Erythroblast (primary cell): Measurements from ENCODE around the gene LKAAEAR1.
A peak's percentile ranks its signal among the peaks of the same experiment; 100 is the strongest.

ENCODE experiments used
- DNase-seq, 2 experiments: peaks; one replicate each; lab custom pipeline; 2025; lab: John Stamatoyannopoulos, UW
- GATA1 ChIP-seq: IDR thresholded peaks from 2 replicates; pipeline ENCODE4 v1.6.1; 2011; ENCODE audit warnings: low read depth, mild to moderate bottlenecking, control low read depth, low read length, moderate library complexity
- POLR2A ChIP-seq: IDR thresholded peaks from 2 replicates; pipeline ENCODE4 v1.6.1; 2011; ENCODE audit warnings: mild to moderate bottlenecking, low read length

The LKAAEAR1 gene

DNA sequence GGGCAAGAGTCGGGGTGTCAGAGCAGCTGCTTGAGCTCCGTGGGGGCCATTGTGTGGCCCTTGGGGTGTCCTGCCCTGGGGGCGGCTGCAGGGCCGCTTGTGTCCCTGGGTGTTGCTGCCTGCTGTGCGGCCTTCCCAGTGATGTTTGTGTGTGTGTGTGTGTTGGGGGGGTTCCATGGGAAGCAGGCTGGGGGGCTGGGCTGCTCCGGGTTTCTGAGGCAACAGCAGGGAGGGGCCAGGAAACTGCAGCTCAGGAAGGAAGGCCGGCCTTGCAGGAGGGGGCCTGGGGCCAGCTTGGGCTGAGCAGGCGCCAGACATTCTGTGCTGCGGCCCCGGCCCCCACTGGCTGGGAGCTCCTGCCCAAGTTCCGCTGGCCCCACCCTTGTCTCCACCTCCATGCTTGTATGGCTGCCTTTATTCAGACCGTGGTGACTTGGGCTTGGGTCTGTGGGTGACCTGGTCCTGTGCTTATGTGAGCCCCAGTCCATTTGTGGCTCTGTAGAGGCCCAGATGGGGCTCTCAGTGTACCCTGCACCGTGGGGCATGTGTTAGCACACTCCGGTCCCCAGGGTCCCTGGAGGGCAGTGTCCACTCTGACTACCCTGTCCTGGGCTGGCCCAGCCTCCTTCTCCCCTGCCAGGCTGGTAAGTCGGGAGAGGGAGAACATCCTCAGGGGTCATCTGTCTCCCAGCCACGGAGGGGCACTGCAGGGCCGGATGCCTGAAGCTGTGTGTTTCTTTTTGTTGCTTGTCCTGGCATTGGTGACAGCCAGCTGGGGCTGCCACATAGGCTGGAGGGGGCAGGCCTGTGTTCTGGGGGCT is 30.1 kb downstream of the LKAAEAR1 start:
- DNase-seq: peak in 1 of 2 experiments; percentile 28
- TF ChIP-seq GATA1 (no peak), POLR2A (no peak)

DNA sequence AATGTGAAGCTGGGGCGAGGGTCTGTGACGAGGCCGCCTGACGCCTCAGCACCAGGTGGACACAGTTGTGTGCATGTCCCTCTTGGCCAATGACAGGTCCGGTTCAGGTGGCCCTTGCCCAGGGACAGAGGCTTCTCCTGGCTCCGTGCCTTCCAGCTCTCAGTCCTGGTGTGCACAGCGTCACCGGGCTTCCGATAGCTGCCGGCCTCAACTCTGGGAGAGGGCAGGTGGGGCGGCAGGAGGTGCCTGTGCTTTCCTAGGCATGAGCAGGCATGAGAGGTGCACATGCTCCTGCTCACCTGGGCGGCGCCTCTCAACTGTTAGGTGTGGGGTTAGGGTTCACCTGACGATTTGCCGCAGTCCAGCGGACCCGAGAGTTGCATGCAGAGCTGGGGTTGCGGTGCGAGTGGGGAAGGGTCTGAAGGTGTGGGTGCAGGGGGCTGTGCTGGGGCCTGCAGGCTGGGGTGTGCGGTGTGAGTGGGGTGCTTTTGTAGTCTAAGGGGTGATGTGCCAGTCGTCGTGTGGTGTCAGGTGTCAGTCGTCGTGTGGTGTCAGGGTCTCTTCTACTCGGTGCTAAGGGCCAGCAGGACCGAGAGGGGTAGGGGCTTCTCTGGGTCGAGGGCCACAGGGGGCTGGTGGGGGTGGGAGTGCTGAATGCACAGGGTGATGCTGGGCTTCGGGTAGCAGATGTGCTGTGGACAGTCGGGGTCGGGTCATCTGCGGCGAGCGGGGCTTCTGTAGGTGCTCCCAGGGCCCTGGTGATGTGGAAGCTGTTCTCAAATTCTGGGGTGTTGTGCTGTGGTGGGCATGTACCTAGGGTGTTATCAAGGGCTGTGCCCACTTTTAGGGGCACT is 31.0 kb downstream of the LKAAEAR1 start:
- DNase-seq: no peak
- TF ChIP-seq GATA1: no peak
- no peak for TF ChIP-seq POLR2A

DNA sequence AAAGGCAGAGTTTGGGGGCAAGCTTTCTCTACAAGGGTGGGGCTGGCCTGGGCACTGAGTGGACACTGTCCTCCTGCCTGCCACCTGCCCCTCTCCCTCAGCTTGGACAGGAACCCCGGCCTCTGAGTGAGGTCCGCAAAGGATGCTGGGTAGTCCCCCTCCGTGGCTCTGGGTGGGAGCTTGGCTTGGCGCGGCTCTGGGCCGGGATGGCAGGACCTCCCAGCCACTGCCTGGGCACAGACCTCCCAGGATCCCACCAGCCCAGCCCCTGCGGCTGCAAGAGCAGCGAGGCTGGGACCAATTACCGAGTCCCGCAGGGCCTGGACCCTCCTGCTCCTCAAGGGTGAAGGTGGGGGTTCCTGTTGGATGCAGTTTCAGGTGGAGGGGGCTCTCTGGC is 31.9 kb downstream of the LKAAEAR1 start:
- TF ChIP-seq POLR2A: no peak
- no peak for TF ChIP-seq GATA1
- DNase-seq: no peak

DNA sequence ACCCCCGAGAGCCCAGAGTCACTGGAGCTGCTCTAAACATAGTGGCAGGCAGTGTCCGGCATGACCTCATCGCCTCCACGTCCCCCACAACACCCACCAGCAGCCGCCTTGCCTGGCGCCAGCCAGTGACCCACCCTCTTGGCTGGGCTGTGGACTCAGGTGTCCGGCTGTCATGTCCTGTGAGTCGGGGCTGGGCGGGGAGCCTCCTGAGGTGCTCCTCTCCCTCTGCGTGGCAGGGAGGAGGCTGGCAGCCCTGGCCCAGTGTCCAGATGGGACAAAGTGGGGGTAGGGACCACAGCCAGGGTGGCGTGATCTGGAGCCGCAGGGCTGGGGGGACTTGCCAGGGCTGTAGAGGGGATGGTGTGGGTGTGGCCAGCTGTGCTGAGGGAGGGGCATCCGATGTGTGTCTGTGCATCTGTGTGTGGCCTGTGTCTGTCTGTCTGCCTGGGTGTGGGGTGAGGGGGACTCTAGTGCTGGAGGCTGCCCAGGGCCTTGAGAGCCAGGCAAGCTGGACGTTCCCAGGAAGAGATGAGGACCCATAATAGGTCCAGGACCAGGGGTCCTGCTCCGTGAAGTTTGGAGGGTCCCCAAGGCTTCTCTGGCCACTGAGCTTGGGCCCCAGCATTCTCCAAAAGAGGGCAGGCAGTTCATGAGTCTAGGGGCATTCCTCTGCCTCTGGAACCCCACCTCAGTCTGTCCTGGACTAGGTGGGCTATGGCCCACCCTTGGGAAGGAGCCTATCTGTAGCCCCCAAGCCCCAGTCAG is 32.5 kb downstream of the LKAAEAR1 start:
- no peak for TF ChIP-seq POLR2A
- no peak for TF ChIP-seq GATA1
- DNase-seq: no peak

- no peak for DNase-seq
Measured at GRCh38 chr20:64051033-64051452, 33.2 kb downstream of the LKAAEAR1 start.

GRCh38 chr20:64050261-64051032 is 33.8 kb downstream of the LKAAEAR1 start:
- no peak for TF ChIP-seq POLR2A
- TF ChIP-seq GATA1: no peak
- no peak for DNase-seq

More at GRCh38 chr20:64051033-64051452, 33.2 kb downstream of the LKAAEAR1 start:
- TF ChIP-seq GATA1: no peak
- TF ChIP-seq POLR2A: no peak

DNA sequence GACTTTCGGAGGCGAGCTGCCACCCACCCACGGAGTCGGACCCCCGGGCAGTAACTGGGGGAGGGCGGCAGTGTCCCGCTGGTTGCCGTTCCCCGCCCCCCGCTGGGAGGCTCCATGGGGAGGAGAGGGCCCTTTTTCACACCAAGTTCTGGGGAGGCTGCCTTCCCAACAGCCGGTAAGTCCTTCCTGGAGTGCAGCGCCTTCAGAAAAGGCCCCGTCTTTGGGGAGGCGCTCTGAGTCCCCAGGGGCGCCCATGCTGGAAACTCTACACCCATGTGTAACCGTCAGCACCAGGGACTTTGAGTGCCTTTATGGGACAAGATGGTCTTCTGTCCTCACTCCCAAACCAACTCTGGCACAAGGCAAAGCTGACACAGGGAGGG is 34.3 kb downstream of the LKAAEAR1 start:
- TF ChIP-seq POLR2A (no peak), GATA1 (no peak)
- no peak for DNase-seq

DNA sequence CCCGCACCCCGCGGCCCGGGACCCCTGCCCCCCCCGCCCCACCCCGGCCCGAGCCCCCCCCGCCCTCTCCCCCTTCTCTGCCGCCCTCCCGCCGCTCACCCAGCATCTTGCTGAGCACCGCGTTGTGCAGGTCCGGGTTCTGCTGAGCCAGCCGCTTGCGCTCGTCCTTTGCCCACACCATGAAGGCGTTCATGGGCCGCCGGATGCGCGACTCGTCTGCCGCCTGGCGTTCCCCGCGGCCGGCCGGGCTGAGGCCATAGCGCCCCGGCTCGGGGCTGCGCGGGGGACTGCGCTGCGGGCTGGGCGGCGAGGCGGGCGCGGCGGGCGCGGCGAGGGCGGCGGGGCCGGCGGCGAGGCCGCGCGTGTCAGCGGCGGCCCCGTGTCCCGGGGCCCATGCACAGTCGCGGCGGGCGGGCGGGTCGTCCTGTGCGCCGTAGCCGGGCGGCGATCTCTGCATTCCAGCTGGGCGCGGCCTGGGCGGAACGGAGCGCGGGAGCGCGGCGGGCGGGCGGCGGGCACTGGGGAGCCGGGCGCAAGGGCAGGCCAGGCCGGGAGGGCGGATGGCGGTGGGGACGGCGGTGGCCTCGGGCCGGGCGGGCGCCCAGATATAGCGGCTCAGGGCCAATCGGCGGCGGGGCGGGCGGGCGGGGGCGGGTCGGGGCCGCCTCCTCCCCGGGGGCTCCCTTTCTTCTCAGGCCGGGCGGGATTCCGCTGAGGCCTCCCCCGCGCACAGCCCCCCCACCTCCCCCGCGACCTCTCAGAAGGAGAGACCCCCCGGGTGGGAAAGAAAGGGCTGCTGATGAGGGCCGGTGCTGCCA is 34.9 kb downstream of the LKAAEAR1 start, which contains the start of gene SOX18:
Gene SOX18, minus strand, starts transcription at position 580 of the 818 bp plus-strand sequence. Its CDS starts 123 bp downstream, at position 457.
- DNase-seq: peak; percentile 16 to 35
- no peak for TF ChIP-seq GATA1
- TF ChIP-seq POLR2A: no peak

GRCh38 chr20:64048402-64049044 is 35.7 kb downstream of the LKAAEAR1 start:
- DNase-seq: no peak
- TF ChIP-seq GATA1 (no peak), POLR2A (no peak)

DNA sequence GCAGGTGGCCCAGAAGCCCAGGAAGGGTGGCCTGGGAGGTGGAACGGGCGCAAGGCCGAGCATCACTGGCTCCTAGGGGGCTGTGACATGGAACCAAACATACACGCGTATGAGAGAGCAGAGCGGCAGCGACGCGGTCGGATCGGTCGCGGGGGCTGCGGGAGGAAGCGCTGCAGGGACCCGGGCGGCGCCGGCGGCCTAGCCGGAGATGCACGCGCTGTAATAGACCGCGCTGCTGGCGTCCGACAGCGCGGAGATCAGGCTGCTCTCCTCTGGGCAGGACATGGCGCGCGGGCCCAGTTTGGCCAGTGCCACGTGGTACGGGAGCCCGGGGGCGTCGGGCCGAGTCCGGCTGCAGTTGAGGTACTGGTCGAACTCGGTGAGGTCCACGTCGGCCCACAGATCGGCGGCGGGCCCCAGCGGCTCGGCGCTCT is 36.2 kb downstream of the LKAAEAR1 start:
- TF ChIP-seq GATA1: no peak
- no peak for TF ChIP-seq POLR2A
- no peak for DNase-seq

DNA sequence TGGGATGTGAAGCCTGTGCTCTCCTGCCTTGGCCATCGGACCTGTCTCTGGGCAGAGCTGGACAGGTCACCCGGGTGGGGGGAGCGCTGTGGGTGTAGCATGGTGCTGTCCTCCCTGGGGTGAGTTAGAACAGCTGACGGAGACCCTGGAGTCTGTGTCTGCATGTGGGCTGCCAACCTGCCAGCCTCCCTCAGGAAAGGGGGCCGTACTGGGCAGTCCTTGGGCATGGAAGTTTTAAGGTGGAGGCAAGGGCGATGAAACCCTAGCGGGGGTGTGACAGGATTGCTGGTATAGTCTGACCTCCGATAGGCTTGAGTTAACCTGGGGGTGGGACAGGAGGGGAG is 37.2 kb downstream of the LKAAEAR1 start:
- TF ChIP-seq GATA1 (no peak), POLR2A (no peak)
- DNase-seq: no peak
